ENCODE results near the gene BST1.

BST1 gene, protein sequence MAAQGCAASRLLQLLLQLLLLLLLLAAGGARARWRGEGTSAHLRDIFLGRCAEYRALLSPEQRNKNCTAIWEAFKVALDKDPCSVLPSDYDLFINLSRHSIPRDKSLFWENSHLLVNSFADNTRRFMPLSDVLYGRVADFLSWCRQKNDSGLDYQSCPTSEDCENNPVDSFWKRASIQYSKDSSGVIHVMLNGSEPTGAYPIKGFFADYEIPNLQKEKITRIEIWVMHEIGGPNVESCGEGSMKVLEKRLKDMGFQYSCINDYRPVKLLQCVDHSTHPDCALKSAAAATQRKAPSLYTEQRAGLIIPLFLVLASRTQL

DNA sequence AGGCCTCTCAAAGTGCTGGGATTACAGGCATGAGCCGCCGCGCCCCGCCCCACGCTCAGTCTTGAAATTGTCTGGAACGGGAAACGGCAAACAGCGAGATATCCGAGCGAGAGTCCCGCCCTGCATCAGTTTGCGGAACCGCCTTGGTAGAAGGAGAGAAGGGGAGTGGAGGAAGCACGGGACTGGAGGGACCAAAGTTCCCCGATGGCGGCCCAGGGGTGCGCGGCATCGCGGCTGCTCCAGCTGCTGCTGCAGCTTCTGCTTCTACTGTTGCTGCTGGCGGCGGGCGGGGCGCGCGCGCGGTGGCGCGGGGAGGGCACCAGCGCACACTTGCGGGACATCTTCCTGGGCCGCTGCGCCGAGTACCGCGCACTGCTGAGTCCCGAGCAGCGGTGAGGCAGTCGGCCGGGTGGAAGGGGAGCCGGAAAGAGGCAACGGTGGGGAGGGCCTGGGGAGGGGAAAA is at the start of gene BST1:
Gene BST1 (plus strand): TSS at position 125 of the 463 bp plus-strand sequence. CDS start 80 bp downstream, at position 205.
- DNase-seq: peak; percentile 38 to 78

DNA sequence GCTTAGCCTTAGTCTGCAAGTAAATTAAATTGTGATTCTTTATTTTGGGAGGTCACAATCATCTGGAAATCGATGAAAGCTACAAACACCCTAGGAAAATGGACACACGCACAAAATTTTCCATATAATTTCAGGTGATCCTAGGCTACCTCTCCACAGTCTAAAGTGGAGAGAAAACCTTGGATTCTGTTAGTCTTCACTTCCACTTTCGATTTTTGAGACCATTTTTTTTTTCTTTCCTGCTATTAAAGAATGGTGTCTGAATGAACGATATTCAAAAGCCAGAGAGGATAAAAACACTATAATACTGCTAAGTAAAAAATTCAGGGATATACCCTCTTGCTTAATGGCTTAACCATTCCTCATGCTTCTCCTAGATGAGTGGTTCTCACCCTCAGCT is 49.4 kb upstream of the BST1 start:
- DNase-seq: no peak

DNA sequence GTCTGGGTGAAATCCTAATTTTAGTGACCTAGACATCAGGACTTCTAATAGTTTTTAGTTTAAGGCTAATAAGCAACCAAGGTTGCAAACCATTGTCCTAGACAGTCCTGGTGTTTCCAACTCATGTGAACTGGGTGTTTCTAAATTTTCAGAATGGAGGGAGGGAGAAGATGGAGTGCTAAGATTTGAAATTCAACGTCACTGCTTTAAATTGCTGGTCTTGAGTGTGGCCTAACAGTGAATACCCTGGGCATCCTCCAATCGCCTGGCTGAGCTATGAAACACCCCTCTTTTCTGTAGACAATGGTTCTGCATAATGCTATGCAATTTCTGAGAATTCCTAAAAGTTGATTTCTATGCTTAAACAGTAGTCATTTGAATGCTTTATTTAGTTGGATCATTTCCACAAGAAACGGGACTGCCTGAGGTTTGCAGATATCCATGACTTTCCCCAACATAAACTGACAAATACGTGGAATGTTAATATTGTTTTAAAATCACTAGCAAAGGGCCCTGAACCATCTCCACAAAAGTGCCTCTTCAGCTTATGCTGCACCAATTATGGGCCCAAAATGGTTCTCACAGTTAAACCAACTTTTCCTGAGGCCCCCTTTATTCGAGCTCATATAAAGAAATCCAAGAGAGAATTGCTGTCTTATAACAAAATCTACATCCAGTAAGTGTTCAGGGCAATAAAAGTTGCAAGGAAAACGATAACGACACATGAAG is 48.8 kb upstream of the BST1 start:
- no peak for DNase-seq

DNA sequence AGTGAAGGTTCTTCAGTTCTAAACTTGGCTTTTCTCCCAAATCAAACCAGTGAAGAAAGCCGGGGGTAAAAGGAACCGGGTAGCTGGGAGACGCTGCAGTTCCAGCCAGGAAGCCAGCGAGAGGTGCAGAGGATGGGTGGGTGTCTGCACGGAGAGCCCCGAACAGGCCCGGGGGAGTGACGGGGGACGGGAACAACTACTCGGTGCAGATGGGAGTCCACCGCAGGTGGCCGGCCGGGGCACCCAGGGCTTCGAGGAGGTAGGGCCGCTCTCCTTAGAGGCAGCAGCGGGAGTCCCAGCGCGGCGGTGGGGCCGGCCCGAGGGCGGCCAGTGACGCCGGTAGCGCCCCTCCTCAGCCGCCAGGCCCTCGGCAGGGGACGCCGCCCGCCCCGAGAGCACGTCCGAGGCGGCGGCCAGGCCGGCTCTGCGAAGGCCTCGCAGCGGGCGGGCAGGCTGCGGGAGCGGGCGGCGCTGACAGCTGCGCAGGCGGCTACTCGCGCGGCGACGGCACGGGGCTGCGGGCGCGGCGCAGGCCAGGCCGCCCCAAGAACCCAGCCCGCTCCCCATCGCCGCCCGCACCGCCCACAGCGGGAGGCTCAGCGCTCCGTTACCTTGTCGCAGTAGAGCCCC is 48.2 kb upstream of the BST1 start:
- peak in 1 of 2 donors; percentile 39 for DNase-seq

DNA sequence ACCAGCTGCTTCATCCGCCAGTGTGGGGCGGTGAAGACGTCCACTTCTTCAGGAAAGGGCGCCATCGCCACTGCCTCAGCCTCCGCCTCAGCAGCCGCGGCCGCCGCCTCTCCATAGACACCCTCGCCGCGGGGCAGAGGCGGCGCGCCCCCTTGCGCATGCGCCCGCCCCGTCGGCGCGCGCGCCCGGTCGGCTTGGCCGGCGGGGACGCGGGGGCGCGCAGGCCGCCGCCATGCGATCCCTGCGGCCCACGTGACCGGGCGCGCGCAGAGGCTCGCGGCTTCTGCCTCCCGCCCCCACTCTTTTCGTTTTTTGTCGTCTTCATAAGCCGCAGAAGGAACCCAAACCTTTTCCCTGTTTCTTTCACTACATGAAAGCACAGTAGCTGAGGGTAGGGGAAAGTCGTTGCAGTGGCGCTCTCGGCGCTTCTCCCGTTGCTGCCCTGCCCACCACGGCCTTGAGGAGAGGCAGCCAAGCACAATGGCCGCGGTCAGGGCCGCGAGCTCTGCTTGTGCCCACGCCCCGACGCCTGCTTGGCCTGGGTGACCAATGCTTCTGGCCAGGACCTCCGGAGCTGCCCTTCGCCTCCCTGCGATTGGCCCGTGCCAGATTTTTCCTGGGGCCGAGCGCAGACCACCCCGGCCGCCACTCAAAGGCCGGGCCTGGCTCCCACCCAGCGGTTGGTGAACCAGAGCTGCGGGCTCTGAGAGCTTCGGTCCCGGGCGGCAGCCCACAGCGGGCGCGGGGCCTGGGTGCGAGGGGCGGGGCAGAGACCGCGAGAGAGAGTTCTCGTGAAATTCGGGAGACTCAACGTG is 47.4 kb upstream of the BST1 start, which contains the start of gene FBXL5:
Gene FBXL5 (minus strand): TSS at position 135 of the 815 bp plus-strand sequence. CDS start 70 bp downstream, at position 65.
- peak; percentile 87 for DNase-seq

DNA sequence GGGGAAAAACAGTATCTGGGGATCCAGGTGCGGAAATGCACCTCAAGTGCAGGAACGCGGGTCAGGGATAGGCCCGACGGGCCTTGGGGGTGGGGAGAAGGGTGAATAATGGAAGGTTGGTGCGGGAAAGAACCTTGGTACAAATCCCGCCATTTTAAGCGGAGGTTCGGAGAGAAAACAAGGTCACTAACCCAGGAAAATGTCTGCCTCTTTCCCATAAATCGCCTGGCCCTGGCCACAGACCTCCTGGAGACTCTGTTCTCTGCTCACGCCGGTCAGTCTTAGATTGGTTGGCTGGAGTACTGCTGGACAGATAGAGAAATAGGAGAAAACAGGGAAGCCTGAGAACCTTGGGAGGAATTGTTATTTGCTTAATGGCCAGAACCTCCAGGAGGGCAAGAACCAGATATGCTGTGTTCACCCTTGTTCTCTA is 46.8 kb upstream of the BST1 start:
- no peak for DNase-seq

DNA sequence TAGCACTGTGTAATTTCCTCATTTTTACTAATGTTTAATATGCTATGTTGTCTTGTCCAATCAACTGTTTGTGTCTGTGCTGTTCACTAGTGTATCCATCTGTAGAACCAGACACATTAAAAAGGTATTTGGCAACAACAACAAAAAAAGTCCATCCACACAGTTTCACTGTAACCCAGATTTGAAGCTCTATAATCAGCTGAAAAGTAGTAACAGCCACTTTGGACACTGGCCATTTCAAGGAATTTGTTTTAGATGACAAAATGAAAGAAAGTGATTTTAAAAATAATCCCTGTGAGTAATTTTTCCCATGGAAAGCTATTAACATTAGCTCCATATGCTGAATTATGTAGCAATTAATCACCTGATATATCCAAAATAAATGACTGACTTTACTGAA is 45.5 kb upstream of the BST1 start:
- no peak for DNase-seq

DNA sequence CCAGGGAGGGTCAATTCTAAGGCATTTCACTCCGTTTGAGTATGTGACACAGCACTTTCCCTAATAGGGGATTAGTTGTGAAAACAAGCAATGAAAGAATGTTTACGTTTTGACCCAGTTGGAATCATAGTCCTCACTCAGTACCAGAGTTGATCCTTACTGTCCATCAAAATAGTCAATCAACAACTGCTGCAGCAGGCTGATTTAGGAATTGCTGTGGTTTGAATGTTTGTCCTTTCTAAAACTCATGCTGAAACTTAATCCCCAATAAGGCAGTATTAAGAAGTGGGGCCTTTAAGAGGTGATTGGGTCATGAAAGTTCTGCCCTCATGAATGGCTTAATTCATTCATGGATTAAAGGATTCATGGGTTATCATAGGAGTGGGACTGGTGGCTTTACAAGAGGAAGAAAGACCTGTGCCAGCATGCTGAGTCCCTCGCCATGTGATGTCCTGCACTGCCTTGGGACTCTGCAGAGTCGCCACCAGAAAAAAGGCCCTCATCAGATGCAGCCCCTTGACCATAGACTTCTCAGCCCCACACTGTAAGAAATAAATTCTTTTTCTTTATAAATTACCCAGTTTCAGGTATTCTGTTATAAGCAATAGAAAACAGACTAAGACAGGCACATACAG is 44.6 kb upstream of the BST1 start:
- DNase-seq: no peak

DNA sequence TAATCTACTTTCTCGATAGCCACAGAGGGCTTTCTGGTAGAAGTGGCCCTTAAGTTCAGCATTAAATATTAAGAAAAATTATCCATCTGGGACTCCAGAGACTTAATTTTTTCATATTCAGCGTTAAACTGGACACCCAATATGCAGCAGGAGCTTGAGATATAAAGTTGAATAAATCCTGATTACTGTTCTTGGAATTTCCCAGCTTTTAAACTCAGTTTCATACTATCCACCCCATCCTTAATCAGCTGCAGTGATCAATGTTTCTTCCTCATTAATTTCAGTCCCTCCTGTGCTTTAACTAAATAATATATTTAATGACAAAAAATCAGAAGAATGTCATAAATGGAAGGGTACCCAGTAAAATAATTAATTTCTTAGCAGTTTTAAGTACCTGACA is 44.1 kb upstream of the BST1 start:
- DNase-seq: no peak

DNA sequence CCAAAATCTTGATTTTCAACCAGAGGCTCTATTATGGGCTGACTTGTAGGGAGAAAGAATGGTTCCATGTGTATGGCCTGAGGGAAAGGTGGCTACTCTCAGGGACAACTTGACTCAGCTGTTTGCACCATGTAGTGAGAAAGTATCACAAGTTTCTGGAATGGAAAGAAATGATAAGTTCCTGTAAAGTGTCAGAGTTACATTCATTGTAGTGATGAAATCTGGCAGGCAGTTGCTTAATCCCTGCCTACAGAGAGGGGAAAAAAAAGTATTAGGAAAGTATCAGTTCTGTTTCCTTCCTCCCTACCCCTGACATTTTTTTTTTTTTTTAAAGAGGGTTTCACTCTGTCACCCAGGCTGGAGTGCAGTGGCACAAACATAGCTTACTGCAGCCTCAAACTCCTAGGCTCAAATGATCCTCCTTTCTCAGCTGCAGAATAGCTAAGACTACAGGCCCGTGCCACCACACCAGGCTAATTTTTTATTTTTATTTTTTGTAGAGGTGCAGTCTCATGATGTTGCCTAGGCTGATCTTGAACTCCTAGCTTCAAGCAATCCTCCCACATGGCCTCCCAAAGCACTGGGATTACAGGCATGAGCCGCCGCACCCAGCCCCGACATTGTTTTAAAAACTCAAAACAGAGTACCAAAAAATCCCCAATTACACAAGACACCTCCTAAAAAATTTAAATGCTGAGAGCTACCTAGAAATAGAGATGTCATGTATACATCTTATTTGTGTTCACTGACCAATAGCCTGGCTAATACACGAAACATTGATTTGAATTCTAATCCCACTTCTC is 42.9 kb upstream of the BST1 start:
- DNase-seq: peak in 1 of 2 donors; percentile 31

DNA sequence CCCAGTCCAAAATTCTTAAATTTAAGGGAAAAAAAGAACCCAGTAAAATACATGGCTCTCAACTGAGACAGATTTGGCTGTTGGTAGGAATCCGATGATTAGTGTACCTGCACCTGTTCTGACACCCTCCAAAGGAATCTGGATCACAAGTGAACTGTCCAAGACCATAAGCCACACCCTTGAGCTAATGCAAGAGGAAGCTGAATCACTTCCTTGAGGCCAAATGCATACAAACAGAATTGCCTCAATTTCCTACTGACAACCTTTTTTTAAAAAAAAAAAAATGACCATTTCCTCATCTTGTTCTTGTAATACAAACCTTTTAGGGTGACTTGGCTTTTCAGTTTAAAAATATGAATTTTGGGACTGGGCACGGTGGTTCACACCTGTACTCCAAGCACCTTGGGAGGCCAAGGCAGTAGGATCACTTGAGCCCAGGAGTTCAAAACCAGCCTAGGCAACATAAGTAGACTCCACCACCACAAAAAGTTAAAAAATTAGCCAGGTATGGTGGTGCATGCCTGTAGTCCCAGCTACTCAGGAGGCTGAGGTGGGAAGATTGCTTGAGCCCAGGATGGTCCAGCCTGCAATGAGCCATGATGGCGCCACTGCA is 37.0 kb upstream of the BST1 start:
- DNase-seq: peak in 1 of 2 donors; percentile 24

DNA sequence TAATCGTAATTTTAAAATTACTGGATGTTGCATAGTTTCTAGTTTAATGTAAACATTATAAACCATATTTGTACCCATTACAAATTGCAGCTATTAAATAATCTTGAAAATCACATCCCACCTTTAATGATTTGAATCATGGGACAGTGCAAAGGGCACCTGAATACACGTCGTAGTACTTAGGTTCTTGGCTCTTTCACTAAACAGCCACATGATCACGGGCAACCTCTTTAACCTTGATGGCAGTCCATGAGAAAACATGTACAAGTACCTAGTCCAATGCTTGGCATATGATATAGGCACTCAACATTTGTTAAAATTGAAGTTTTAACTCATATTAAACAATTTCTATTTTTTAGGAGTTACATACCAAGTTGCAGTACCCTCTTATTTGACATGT is 35.9 kb upstream of the BST1 start:
- DNase-seq: no peak

DNA sequence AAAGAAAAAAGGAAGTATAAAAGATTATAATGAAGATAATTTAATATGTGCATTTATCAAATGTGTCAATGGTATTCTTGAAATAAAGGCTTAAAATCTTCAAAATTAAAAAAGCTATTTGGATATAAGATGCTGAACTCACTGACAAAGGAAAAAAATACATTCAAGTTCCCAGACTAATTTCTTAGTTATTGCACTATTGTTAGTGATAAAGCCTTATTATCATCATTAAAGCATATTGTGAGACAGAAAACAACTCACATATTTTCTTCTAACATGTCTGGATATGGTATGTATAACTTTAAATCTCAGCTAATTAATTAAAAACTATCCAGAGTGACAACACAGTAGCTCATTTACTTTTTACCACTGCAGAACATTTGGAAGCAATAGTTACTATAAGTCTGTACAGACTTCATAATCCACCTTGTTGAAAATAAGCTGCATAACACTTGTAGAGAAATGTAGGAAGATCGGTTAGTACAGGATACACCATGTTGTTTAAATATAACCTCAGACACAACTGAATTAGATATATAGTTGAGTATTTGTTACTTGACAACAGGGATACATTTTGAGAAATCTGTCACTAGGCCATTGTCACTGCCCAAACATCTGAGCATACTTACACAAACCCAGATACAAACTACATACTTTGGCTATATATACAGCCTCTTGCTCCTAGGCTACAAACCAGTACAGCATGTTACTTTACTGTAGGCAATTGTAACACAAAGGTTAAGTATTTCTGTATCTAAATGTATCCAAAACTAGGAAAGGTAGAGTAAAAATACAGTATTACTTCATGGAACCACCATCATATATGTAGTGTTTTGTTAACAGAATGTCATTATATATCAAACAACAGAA is 34.1 kb upstream of the BST1 start:
- no peak for DNase-seq

DNA sequence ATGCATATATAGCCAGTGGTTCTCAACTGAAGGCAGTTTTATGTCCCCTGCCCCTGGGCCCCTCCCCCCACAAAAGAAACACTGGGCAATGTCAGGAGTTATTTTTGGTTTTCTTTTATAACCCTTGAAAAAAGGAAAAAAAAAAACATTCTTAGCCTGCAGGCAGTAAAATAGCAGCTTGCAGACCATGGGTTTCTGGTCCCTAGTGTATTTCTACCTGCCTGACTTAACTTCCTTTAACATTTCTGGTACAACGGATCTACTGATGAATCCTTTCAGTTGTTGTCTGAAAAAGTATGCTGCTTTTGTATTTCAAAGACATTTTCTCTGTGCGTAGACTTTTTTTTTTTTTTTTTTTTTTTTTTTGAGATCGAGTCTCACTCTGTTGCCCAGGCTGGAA is 32.3 kb upstream of the BST1 start:
- no peak for DNase-seq

DNA sequence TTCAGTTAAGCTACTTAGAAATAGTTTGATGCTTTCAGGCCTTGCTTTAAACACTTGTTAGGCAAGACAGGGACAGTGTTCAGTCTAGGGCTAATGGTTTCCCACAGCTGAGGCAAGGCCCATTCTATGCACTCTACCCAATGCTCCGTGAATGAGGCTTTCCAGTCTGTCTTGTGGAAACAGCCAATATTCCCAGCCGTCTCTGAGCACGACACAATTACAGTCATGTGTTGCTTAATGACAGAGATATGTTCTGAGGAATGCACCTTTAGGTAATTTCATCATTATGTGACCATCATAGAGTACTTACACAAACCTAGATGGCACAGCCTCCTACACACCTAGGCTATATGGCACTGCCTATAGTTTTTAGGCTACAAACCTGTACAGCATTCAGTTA is 30.8 kb upstream of the BST1 start:
- DNase-seq: no peak

DNA sequence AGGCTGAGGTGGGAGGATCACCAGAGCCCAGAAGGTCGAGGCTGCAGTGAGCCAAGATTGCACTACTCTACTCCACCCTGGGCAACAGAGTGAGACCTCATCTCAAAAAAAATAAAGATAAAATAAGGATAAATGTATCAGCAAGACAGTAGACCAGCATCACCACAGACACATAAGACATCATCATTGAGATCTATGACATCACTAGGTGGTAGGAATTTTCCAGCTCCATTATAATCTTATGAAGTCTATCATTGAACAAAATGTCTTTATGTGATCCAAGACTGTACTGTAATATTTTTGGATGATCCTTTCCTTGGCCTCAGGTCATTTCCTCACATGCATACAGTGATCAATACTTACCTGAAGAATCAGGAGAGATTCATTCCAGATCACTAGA is 29.5 kb upstream of the BST1 start:
- DNase-seq: no peak

DNA sequence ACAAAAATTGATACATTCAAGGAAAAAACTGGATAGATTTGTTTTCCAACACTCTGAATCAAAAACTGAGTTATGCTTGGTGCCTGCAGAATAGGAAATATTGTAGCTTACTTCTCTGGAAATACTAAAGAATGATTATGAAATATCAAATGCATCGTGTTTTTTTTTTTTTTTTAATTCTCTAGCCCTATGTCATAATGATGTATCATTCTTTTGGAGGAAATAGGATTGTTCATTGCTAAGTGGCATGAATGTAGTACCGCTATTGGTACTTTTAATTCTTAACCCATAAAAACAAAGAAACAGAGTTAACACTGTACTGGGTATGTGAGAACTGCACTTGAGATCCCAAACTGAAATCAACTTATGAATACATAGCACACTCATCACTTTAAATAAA is 28.8 kb upstream of the BST1 start:
- no peak for DNase-seq

DNA sequence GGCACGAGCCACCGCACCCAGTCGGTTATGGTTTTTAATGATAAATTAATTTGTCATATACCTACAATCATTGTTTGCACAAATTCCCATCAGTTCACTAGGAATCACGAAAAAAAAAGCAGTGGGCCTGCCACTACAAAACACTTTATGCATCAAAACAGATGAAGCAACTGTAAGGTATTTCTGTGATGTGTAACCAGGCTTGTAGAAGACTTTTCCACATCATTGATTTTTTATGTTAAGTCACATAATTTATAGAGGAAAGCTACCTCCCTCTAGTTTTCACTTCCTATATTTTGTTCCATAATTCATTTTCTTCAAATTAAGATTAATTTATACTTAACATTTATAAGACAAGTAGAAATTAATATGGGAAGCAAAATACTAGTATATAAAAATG is 27.9 kb upstream of the BST1 start:
- DNase-seq: no peak

DNA sequence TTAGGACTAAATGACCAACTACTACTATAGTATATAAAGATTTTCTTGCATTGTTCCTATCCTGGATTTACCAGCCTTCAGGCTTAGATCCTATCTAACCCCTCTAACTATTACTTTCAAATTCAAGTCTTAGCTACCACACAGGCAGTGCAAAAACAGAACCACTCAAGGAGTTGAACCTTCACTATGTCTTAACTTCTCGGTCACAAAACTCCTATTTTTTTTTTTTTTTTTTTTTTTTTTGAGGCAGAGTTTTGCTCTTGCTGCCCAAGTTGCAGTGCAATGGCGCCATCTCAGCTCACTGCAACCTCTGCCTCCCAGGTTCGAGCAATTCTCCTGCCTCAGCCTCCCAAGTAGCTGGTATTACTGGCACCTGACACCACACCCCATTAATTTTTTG is 27.5 kb upstream of the BST1 start:
- no peak for DNase-seq

DNA sequence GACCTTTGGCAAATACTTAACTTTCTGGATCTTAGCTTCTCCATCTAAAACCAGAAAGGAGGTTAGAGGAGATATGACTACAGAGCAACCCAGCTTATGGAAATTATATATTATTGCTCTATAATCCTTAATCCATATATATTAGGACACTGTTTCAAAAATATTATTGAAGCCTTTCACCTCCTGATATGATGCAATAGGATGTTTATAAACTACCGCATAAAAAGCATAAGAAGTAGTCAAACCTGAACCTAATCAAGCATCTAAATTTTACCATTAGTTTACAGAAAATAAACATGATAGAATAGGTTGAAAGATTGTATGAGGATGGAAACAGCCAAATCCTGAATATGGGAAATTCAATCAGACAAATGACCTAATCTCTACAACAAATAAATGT is 26.8 kb upstream of the BST1 start:
- no peak for DNase-seq
